NCI-H510A treated with DMSO at 0.1 percent for 48 hours (cell line): ENCODE measurements around the gene AADACL4.
"Not testable (repeated sequence)": the region's sequence is repeated elsewhere in the genome, so short reads cannot be mapped to it uniquely, and the experiment has no call there.

Experiments used
- DNase-seq: peaks from one replicate; lab custom pipeline; 2025; lab: John Stamatoyannopoulos, UW

Gene AADACL4

GRCh38 chr1:12712076-12712475, 68.2 kb downstream of the AADACL4 start:
- no peak for DNase-seq

- DNase-seq, result no peak
Observed at GRCh38 chr1:12712929-12713328, 69.0 kb downstream of the AADACL4 start.

- not testable (repeated sequence) for DNase-seq
Observed at GRCh38 chr1:12713651-12714050, 69.8 kb downstream of the AADACL4 start.

DNA sequence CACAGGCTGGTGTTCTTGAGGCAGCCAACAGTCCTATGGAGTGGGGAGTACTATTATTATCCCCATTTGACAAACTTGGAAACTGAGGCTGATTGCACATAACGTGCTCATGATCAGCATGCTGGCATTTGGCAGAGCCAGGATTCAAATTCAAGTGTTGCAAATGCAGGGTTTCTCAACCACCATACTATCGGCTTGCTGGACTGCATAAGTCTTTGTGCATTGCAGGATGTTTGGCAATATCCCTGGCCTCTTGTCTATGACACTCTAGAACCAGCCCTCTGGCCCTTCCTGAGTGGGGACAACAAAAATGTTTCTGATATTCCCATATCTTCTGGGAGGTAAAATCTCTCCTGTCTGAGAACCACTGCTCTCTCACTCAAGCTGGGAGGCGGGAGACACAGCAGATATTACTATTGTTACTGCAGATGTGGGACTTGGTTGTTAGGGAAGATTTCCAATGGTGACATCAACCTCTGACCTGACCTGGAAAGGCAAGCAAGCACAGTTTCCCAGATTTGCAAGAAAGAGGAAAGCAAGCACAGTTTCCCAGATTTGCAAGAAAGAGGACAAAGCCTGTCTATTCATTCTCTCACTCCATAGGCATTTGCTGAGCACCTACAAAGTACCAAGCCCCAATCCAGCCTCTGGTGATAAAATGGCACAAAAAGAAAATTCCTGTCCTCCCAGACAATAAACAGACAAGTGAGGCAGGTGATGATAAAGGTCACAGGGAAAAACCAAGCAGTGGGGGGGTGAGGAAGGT, 71.0 kb downstream of the AADACL4 start:
- no peak for DNase-seq

- DNase-seq, result no peak
Observed at GRCh38 chr1:12715896-12716437, 72.1 kb downstream of the AADACL4 start, which contains the start of gene AADACL3. Gene AADACL3 (plus strand): TSS chr1:12716110. CDS start chr1:12716177, 67 bp downstream.
